HG03139 (cell line): ENCODE results near the gene QRICH2.
"Not testable (repeated sequence)": the region's sequence is repeated elsewhere in the genome, so short reads cannot be mapped to it uniquely, and the experiment has no call there.

Experiments used
- ATAC-seq: cut with Tn5 transposase; IDR thresholded peaks from one replicate; pipeline ENCODE4 v1.9.1; 2021; ENCODE audit not compliant: unreplicated experiment

Gene QRICH2

GRCh38 chr17:76307966-76308338, at the start of gene QRICH2:
Gene QRICH2 (minus strand): TSS chr17:76308276. CDS start chr17:76307998, 278 bp downstream.
- ATAC-seq = no peak

- ATAC-seq = no peak
These were observed 49.6 kb upstream of the QRICH2 start for GRCh38 chr17:76357597-76358158.

GRCh38 chr17:76356803-76357456, 48.9 kb upstream of the QRICH2 start:
- ATAC-seq = no peak

GRCh38 chr17:76354747-76355310, 46.8 kb upstream of the QRICH2 start:
- no peak for ATAC-seq

GRCh38 chr17:76354317-76354729, 46.2 kb upstream of the QRICH2 start:
- no peak for ATAC-seq

- peak; percentile 83 for ATAC-seq
These were observed 45.7 kb upstream of the QRICH2 start, which contains the start of gene PRPSAP1 for GRCh38 chr17:76353599-76354316. Gene PRPSAP1 (minus strand): TSS chr17:76353916. CDS start chr17:76353703, 213 bp downstream.

- ATAC-seq = no peak
These were observed 45.0 kb upstream of the QRICH2 start for GRCh38 chr17:76353004-76353598.

GRCh38 chr17:76351526-76352071, 43.5 kb upstream of the QRICH2 start:
- no peak for ATAC-seq

GRCh38 chr17:76350463-76350862, 42.4 kb upstream of the QRICH2 start:
- ATAC-seq = no peak

- not testable (repeated sequence) for ATAC-seq
These were observed 38.9 kb upstream of the QRICH2 start for GRCh38 chr17:76346936-76347335.

GRCh38 chr17:76345377-76345974, 37.4 kb upstream of the QRICH2 start:
- no peak for ATAC-seq

GRCh38 chr17:76343106-76343505, 35.0 kb upstream of the QRICH2 start:
- ATAC-seq = no peak

GRCh38 chr17:76341301-76341700, 33.2 kb upstream of the QRICH2 start:
- no peak for ATAC-seq

GRCh38 chr17:76337413-76337777, 29.3 kb upstream of the QRICH2 start:
- ATAC-seq = no peak

- ATAC-seq = no peak
These were observed 28.8 kb upstream of the QRICH2 start for GRCh38 chr17:76336756-76337412.

- no peak for ATAC-seq
These were observed 27.8 kb upstream of the QRICH2 start for GRCh38 chr17:76335716-76336381.

- ATAC-seq = no peak
These were observed 25.8 kb upstream of the QRICH2 start for GRCh38 chr17:76333673-76334505.

- no peak for ATAC-seq
These were observed 23.0 kb upstream of the QRICH2 start for GRCh38 chr17:76331083-76331482.

GRCh38 chr17:76329664-76330063, 21.6 kb upstream of the QRICH2 start:
- ATAC-seq = no peak
